Sigmoid colon (tissue), 7 donors: ENCODE data around the gene ISOC2. TPM values are rescaled to one million over a fixed set of nuclear protein-coding genes. Genes with fewer than 3 reads are reported as not detected.

Source experiments
- DNase-seq: peaks from one replicate; pipeline ENCODE4 v3.0.0-alpha.2; 2019
- H3K27ac ChIP-seq, 4 donors: fragments of 200-600 bp; sonication (generic); one replicate each; pipeline ENCODE4 v1.5.1; 2016 to 2019; ENCODE audit warnings: mild to moderate bottlenecking in 1 of 4
- H3K27me3 ChIP-seq, 3 donors: fragments of 200-600 bp; sonication (generic); one replicate each; pipeline ENCODE4 v1.5.1; 2019; ENCODE audit warnings: mild to moderate bottlenecking in 1 of 3
- H3K36me3 ChIP-seq, 4 donors: fragments of 200-600 bp; sonication (generic); one replicate each; pipeline ENCODE4 v1.5.1; 2016 to 2019
- H3K4me1 ChIP-seq, 4 donors: fragments of 200-600 bp; sonication (generic); one replicate each; pipeline ENCODE4 v1.5.1; 2017 to 2019
- H3K4me3 ChIP-seq, 4 donors: fragments of 200-600 bp; sonication (generic); one replicate each; pipeline ENCODE4 v1.5.1; 2017 to 2019; ENCODE audit warnings: mild to moderate bottlenecking in 2 of 4, moderate library complexity in 1 of 4
- H3K9me3 ChIP-seq, 4 donors: fragments of 200-600 bp in 3 of 4; sonication (generic) in 3 of 4; one replicate each; pipeline versions ENCODE4 v1.5.1 to v1.6.1; 2013 to 2019
- CTCF ChIP-seq, 4 experiments: fragments of 450-650 bp in 3 of 4; fragments of 200-600 bp in 1 of 4; IDR thresholded peaks; one replicate each; pipeline ENCODE4 v1.5.1; 2016 to 2019; ENCODE audit warnings: antibody characterized with exemption in 4 of 4, mild to moderate bottlenecking in 3 of 4, moderate library complexity in 2 of 4
- EP300 ChIP-seq, 4 donors: sonication (generic); formaldehyde crosslinking; IDR thresholded peaks; one replicate each; pipeline ENCODE4 v1.6.1; 2017; ENCODE audit warnings: antibody characterized with exemption in 4 of 4
- POLR2A ChIP-seq, 2 donors: fragments of 450-650 bp; IDR thresholded peaks; one replicate each; pipeline ENCODE4 v1.6.1; 2016; ENCODE audit warnings: antibody characterized with exemption in 2 of 2, mild to moderate bottlenecking in 2 of 2, moderate library complexity in 2 of 2
- POLR2AphosphoS5 ChIP-seq, 4 donors: sonication (generic); formaldehyde crosslinking; IDR thresholded peaks; one replicate each; pipeline ENCODE4 v1.6.1; 2017; ENCODE audit warnings: antibody characterized with exemption in 4 of 4
- WGBS, 2 donors: extraction: QIAGEN DNeasy Blood & Tissue Kit; methylation state at CpG; one replicate each; pipeline ENCODE4 v1.1.7; 2013; 5-methylcytosine and 5-hydroxymethylcytosine counted together
- intact Hi-C: fragments of 100-400 bp; cut with DNase I; formaldehyde crosslinking; loops from one replicate; pipeline ENCODE4 v1.15.1; 2023
- polyA plus RNA-seq, 3 donors: library from polyadenylated mRNA; stranded (reverse); fragments of 200-250 nt; gene quantifications; one replicate each; pipeline ENCODE4 v1.2.3, GENCODE V29; 2013
- total RNA-seq, 4 donors: library from RNA; depleted of rRNA; stranded (reverse); fragments of >200 nt; gene quantifications; one replicate each; pipeline ENCODE4 v1.1.0, GENCODE V29; 2016
- donor health status: healthy with polysubstance abuse.
- donor health status: Bipolar disorder and iron deficiency.
- donor health status: healthy.

ISOC2 gene
- total and polyA plus RNA-seq, 7 donors = 90.3 to 173 (median 114) TPM

- H3K27me3 ChIP-seq = peaks cover 34 to 87% (median 64%) of the 10 kb centered on the region in 3 donors
- 87 to 89% methylated on average over 14 of the region's 14 CpGs for WGBS, 2 donors
Measured at GRCh38 chr19:55432241-55432959, 29.0 kb downstream of the ISOC2 start.

DNA sequence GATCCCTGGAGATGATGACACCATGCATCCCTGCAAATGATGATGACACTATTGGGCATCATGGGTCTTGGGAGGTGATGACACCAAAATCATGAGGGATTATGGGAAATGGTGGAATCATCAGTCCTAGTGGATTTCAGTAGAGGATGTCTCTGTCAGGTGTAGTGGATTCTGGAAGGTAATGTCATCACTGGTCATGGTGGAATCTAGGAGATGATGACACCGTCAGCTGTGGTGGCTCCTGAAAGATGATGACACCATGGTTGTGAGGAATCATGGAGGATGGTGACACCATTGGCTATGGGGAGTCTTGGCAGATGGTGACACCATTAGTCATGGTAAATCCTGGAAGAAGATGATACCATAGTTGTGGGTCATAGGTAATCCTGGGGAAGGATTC is 30.3 kb downstream of the ISOC2 start:
- H3K4me3 ChIP-seq = no peak overlapping the region
- no peaks in the 10 kb centered on the region for H3K4me1 ChIP-seq
- no peaks in the 10 kb centered on the region for H3K36me3 ChIP-seq
- no peak overlapping the region for H3K27ac ChIP-seq
- intact Hi-C loops = no loop called here
- H3K27me3 ChIP-seq = peaks cover 34 to 75% (median 62%) of the 10 kb centered on the region in 3 donors
- no peak for DNase-seq
- TF ChIP-seq POLR2AphosphoS5 (IDR thresholded peaks at IDR 0.05) (no peak), EP300 (IDR thresholded peaks at IDR 0.05) (no peak), CTCF (IDR thresholded peaks at IDR 0.05) (no peak), POLR2A (IDR thresholded peaks at IDR 0.05) (no peak)
- WGBS, 2 donors = 93% methylated on average over 1 of the region's 1 CpG
- no peaks in the 10 kb centered on the region for H3K9me3 ChIP-seq

More at GRCh38 chr19:55432241-55432959, 29.0 kb downstream of the ISOC2 start:
- no peak for TF ChIP-seq POLR2AphosphoS5 (IDR thresholded peaks at IDR 0.05)
- TF ChIP-seq CTCF (IDR thresholded peaks at IDR 0.05) = no peak
- no peak for TF ChIP-seq POLR2A (IDR thresholded peaks at IDR 0.05)
- TF ChIP-seq EP300 (IDR thresholded peaks at IDR 0.05) = no peak
- no peak overlapping the region for H3K4me3 ChIP-seq
- no peaks in the 10 kb centered on the region for H3K36me3 ChIP-seq
- no peaks in the 10 kb centered on the region for H3K9me3 ChIP-seq
- H3K4me1 ChIP-seq = no peaks in the 10 kb centered on the region
- H3K27ac ChIP-seq = no peak overlapping the region
- no peak for DNase-seq
- intact Hi-C loops = no loop called here

- Histone ChIP-seq H3K27ac (peak overlapping the region in 1 of 4 donors; percentile 35), H3K9me3 (no peaks in the 10 kb centered on the region), H3K36me3 (no peaks in the 10 kb centered on the region), H3K4me1 (no peaks in the 10 kb centered on the region), H3K4me3 (no peak overlapping the region), H3K27me3 (peaks cover 16 to 48% (median 45%) of the 10 kb centered on the region in 3 donors)
- 52 to 79% methylated on average over 2 of the region's 2 CpGs for WGBS, 2 donors
- intact Hi-C loops = no loop called here
- TF ChIP-seq POLR2A (IDR thresholded peaks at IDR 0.05) = no peak
- no peak for TF ChIP-seq EP300 (IDR thresholded peaks at IDR 0.05)
- TF ChIP-seq CTCF (IDR thresholded peaks at IDR 0.05) = no peak
- no peak for TF ChIP-seq POLR2AphosphoS5 (IDR thresholded peaks at IDR 0.05)
- DNase-seq = no peak
Measured at GRCh38 chr19:55426042-55426441, 35.4 kb downstream of the ISOC2 start.

DNA sequence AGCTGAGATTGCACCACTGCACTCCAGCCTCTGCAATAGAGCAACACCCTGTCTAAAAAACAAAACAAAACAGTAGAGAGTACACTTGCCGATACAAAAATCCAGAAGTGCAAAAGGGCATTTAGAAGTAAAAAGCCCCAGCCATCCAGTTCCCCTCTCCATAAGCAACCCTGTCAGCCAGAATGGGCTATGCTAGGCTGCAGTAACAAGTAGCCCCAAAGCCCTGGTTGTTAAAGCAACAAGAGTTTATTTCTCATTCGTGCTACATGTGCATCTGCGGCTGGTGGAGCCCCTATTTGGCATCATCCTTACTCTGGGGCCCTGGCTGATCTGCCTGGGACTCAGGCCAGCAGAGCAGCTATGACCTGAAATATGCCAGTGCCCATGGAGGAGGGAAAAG is 36.9 kb downstream of the ISOC2 start:
- TF ChIP-seq POLR2A (IDR thresholded peaks at IDR 0.05) (no peak), EP300 (IDR thresholded peaks at IDR 0.05) (no peak), POLR2AphosphoS5 (IDR thresholded peaks at IDR 0.05) (no peak), CTCF (IDR thresholded peaks at IDR 0.05) (no peak)
- Histone ChIP-seq H3K27ac (no peak overlapping the region), H3K27me3 (peaks cover 6 to 38% (median 29%) of the 10 kb centered on the region in 3 donors), H3K4me1 (no peaks in the 10 kb centered on the region), H3K4me3 (no peak overlapping the region), H3K36me3 (no peaks in the 10 kb centered on the region), H3K9me3 (no peaks in the 10 kb centered on the region)
- no peak for DNase-seq
- 83 to 90% methylated on average over 3 of the region's 3 CpGs for WGBS, 2 donors
- intact Hi-C loops = no loop called here
